Fibroblast of pulmonary artery (primary cell): ENCODE results near the gene BTG4.
A peak's percentile ranks its signal among the peaks of the same experiment; 100 is the strongest.

Source experiments
- DNase-seq: peaks from one replicate; pipeline ENCODE4 v3.0.0-alpha.2; 2010; ENCODE audit warnings: low read depth
- H3K4me3 ChIP-seq: replicated peaks from 2 replicates; pipeline ENCODE4 v1.5.1; 2011; ENCODE audit warnings: low read depth, mild to moderate bottlenecking, control low read depth, low read length, moderate library complexity
- TF ChIP-seq, protein P1 (sequence below): IDR thresholded peaks from 2 replicates; pipeline ENCODE4 v1.5.1; 2011; ENCODE audit warnings: mild to moderate bottlenecking, control low read depth, low read length, inconsistent platforms; ENCODE audit errors: missing control alignments

BTG4 gene

DNA sequence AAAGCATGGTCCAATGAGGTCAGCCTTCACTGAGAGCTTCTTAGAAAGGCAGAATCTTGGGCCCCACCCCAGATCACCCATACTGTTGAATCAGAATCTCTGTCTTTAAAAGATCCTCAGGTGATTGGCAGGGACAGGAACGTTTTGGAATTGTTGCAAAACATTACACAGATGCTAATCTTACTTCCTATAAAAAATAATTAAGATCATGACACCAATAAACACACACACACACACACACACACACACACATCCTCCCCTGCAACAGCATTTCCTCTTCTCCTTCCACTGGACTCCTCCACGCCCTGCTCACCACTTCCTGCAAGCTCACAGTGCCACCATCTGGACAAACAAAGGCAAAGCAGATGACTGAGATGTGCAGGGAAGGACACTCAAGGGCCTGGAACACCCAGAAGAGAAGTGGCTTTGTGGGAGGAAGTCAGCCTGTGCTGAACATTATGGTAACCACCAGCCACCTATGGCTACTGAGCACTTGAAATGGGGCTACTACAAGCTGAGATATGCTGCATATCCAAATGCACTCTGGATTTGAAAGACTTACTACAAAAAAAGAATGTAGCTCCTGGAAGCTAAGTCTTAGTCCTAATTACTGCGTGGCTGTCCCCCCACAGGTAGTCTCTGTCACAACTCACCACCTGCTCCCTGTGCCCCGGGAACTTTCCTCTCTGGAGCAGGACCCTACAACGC is 65.6 kb downstream of the BTG4 start:
- no peak overlapping the region for H3K4me3 ChIP-seq
- TF ChIP-seq, protein P1, sequence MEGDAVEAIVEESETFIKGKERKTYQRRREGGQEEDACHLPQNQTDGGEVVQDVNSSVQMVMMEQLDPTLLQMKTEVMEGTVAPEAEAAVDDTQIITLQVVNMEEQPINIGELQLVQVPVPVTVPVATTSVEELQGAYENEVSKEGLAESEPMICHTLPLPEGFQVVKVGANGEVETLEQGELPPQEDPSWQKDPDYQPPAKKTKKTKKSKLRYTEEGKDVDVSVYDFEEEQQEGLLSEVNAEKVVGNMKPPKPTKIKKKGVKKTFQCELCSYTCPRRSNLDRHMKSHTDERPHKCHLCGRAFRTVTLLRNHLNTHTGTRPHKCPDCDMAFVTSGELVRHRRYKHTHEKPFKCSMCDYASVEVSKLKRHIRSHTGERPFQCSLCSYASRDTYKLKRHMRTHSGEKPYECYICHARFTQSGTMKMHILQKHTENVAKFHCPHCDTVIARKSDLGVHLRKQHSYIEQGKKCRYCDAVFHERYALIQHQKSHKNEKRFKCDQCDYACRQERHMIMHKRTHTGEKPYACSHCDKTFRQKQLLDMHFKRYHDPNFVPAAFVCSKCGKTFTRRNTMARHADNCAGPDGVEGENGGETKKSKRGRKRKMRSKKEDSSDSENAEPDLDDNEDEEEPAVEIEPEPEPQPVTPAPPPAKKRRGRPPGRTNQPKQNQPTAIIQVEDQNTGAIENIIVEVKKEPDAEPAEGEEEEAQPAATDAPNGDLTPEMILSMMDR: peak; percentile 93
- DNase-seq: peak; percentile 94

DNA sequence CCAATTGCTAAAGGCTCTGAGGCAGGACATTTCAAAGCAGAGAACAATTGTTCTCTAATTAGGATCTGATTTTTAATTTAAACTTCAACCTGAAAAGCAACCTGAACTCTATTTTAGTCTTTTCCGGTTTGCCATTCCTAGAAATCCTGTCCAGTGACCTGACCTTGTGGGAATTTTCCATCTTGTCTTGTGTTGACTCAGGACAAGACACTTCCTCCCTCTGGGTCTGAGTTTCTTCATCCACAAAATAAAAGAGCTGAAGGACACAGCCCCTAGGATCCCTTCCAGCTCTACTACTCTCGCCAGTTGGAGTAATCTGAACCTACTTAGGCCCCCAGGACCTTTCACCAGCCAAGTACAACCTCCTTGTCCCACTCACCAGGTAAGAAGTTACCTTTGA is 66.6 kb downstream of the BTG4 start:
- DNase-seq: peak; percentile 6
- TF ChIP-seq, protein P1: no peak
- H3K4me3 ChIP-seq: no peak overlapping the region
